DOHH2 (cell line): ENCODE results near the gene SLC22A12.

ENCODE experiments used
- H3F3A ChIP-seq: fragments of 200-600 bp; sonication (generic), shearing (Covaris generic); 2 replicates; pipeline ENCODE4 v1.6.0; 2016; ENCODE audit warnings: antibody characterized with exemption, mild to moderate bottlenecking; ENCODE audit not compliant: control insufficient read depth, insufficient read depth
- H3K27ac ChIP-seq: fragments of 200-600 bp; sonication (generic); 2 replicates; pipeline ENCODE4 v1.5.1; 2014; ENCODE audit warnings: low read depth, mild to moderate bottlenecking, low read length, moderate library complexity
- H3K27me3 ChIP-seq: fragments of 200-600 bp; sonication (generic); 2 replicates; pipeline ENCODE4 v1.6.1; 2014; ENCODE audit warnings: mild to moderate bottlenecking, low read length, mixed read lengths; ENCODE audit not compliant: control insufficient read depth
- H3K36me3 ChIP-seq: fragments of 200-600 bp; sonication (generic); 2 replicates; pipeline ENCODE4 v1.6.1; 2014; ENCODE audit warnings: mild to moderate bottlenecking, low read length, moderate library complexity, mixed read lengths; ENCODE audit not compliant: control insufficient read depth
- H3K4me1 ChIP-seq: fragments of 200-600 bp; sonication (generic); 2 replicates; pipeline ENCODE4 v1.6.1; 2014; ENCODE audit warnings: mild to moderate bottlenecking, low read length, mixed read lengths; ENCODE audit not compliant: control insufficient read depth
- H3K4me2 ChIP-seq: fragments of 200-600 bp; sonication (generic); 2 replicates; pipeline ENCODE4 v1.6.0; 2014; ENCODE audit warnings: mild to moderate bottlenecking, low read length, moderate library complexity
- H3K4me3 ChIP-seq: fragments of 200-600 bp; sonication (generic); 2 replicates; pipeline ENCODE4 v1.5.1; 2014; ENCODE audit warnings: mild to moderate bottlenecking, low read length, mixed read lengths
- H3K79me2 ChIP-seq: fragments of 200-600 bp; sonication (generic); 2 replicates; pipeline ENCODE4 v1.6.1; 2014; ENCODE audit warnings: mild to moderate bottlenecking, low read length, mixed read lengths; ENCODE audit not compliant: control insufficient read depth
- H3K9me2 ChIP-seq: fragments of 200-600 bp; sonication (generic); replicated peaks from 2 replicates; pipeline ENCODE4 v1.6.1; 2014; ENCODE audit warnings: mild to moderate bottlenecking, low read length, mixed read lengths; ENCODE audit not compliant: control insufficient read depth
- H3K9me3 ChIP-seq: fragments of 200-600 bp; sonication (generic); 2 replicates; pipeline ENCODE4 v1.6.1; 2014; ENCODE audit warnings: antibody characterized with exemption, low read length, mixed read lengths; ENCODE audit not compliant: control insufficient read depth, insufficient read depth
- H4K20me1 ChIP-seq: fragments of 200-600 bp; sonication (generic); 2 replicates; pipeline ENCODE4 v1.6.0; 2014; ENCODE audit warnings: low read depth, mild to moderate bottlenecking, antibody characterized with exemption, low read length, moderate library complexity; ENCODE audit not compliant: control insufficient read depth, insufficient read depth
- CTCF ChIP-seq: fragments of 200-600 bp; sonication (generic); IDR thresholded peaks from one replicate; pipeline ENCODE4 v1.5.1; 2014; ENCODE audit warnings: antibody characterized with exemption, mild to moderate bottlenecking, low read depth, low read length; ENCODE audit not compliant: poor library complexity, severe bottlenecking
- EZH2phosphoT487 ChIP-seq: fragments of 200-600 bp; sonication (generic); IDR thresholded peaks from 2 replicates; pipeline ENCODE4 v1.6.1; 2017; ENCODE audit warnings: borderline replicate concordance, mild to moderate bottlenecking, antibody characterized with exemption, low read length, moderate library complexity, mixed read lengths

Gene SLC22A12

GRCh38 chr11:64556044-64556720 is 34.8 kb upstream of the SLC22A12 start:
- Histone ChIP-seq H3K27me3 (no peaks in the 10 kb centered on the region), H4K20me1 (no peaks in the 10 kb centered on the region), H3K36me3 (no peaks in the 10 kb centered on the region), H3K9me3 (peaks cover 3% of the 10 kb centered on the region; the same call in 1 of the 2 replicates), H3K4me3 (no peak overlapping the region), H3F3A (no peaks in the 10 kb centered on the region), H3K79me2 (no peaks in the 10 kb centered on the region), H3K9me2 (no peaks in the 10 kb centered on the region), H3K4me1 (peaks cover 14% of the 10 kb centered on the region), H3K4me2 (no peak overlapping the region), H3K27ac (no peak overlapping the region)
- TF ChIP-seq CTCF (no peak), EZH2phosphoT487 (no peak)

- no peaks in the 10 kb centered on the region for H3K9me2 ChIP-seq
- H3K79me2 ChIP-seq, result no peaks in the 10 kb centered on the region
- no peaks in the 10 kb centered on the region for H3K27me3 ChIP-seq
- H3K4me3 ChIP-seq, result no peak overlapping the region
- H3K27ac ChIP-seq, result no peak overlapping the region
- no peaks in the 10 kb centered on the region for H4K20me1 ChIP-seq
- peaks cover 3% of the 10 kb centered on the region; the same call in 1 of the 2 replicates for H3K9me3 ChIP-seq
- H3K4me2 ChIP-seq, result no peak overlapping the region
- H3F3A ChIP-seq, result no peaks in the 10 kb centered on the region
- no peaks in the 10 kb centered on the region for H3K36me3 ChIP-seq
- peaks cover 14% of the 10 kb centered on the region for H3K4me1 ChIP-seq
- TF ChIP-seq EZH2phosphoT487 (no peak), CTCF (no peak)
These were observed 34.2 kb upstream of the SLC22A12 start for GRCh38 chr11:64556721-64557250.

- H3K79me2 ChIP-seq, result no peaks in the 10 kb centered on the region
- H3K36me3 ChIP-seq, result no peaks in the 10 kb centered on the region
- no peaks in the 10 kb centered on the region for H3F3A ChIP-seq
- no peaks in the 10 kb centered on the region for H3K9me2 ChIP-seq
- H3K27ac ChIP-seq, result no peak overlapping the region
- peaks cover 14% of the 10 kb centered on the region for H3K4me1 ChIP-seq
- H4K20me1 ChIP-seq, result no peaks in the 10 kb centered on the region
- H3K27me3 ChIP-seq, result no peaks in the 10 kb centered on the region
- no peaks in the 10 kb centered on the region for H3K9me3 ChIP-seq
- no peak for TF ChIP-seq CTCF
- TF ChIP-seq EZH2phosphoT487, result no peak
- H3K4me3 ChIP-seq, result no peak overlapping the region
- H3K4me2 ChIP-seq, result no peak overlapping the region
These were observed 32.8 kb upstream of the SLC22A12 start for GRCh38 chr11:64558065-64558745.
